Heart left ventricle (tissue), 13 donors: ENCODE results near the gene UGT1A1.

Experiments
- CTCF ChIP-seq, 12 donors: fragments of 200-600 bp; sonication (generic) in 4 of 12; IDR thresholded peaks; one replicate each; pipeline versions ENCODE4 v1.5.0 to v1.8.0; 2018 to 2022; ENCODE audit warnings: antibody characterized with exemption in 12 of 12, mild to moderate bottlenecking in 5 of 12
- POLR2A ChIP-seq, 2 donors: fragments of 450-650 bp; IDR thresholded peaks; one replicate each; pipeline ENCODE4 v1.6.1; 2017; ENCODE audit warnings: antibody characterized with exemption in 2 of 2, mild to moderate bottlenecking in 2 of 2, moderate library complexity in 2 of 2
- donor health status: ischemic (EF 13 %, LVEDD 7.1; RV severe dilation, severe dysfunction).
- donor health status: DM: no; HTN: yes; CAD: no.
- donor health status: DM: no; HTN: no; CAD: no.
- donor health status: ischemic (EF 25% LVEDD 6.9; RV normal size, moderate dysfunction).
- donor health status: ischemic (EF 25% LVEDD 5.7; RV mildly dilated, moderate dysfunction).
- donor health status: ischemic (EF 35%, LVEDD 5.7; RV mildly dilated, moderate dysfunction).
- donor health status: nonischemic (EF 11% LVEDD 7.7; RV severe dilation, severe dysfunction).
- donor health status: DM: yes; HTN: yes; CAD: no.
- donor health status: PGD.
- donor health status: ischemic (EF 29% LVEDD 5.4; RV normal size, mild dysfunction).
- donor health status: nonischemic (EF 23%, LVEDD 6.1; RV moderate dilation, normal function).

GRCh38 chr2:233810385-233810784, 50.3 kb downstream of the UGT1A1 start:
- TF ChIP-seq POLR2A (IDR thresholded peaks at IDR 0.05) (no peak), CTCF (IDR thresholded peaks at IDR 0.05) (no peak)
